ENCODE measurements around the gene BNIP2.

DNA sequence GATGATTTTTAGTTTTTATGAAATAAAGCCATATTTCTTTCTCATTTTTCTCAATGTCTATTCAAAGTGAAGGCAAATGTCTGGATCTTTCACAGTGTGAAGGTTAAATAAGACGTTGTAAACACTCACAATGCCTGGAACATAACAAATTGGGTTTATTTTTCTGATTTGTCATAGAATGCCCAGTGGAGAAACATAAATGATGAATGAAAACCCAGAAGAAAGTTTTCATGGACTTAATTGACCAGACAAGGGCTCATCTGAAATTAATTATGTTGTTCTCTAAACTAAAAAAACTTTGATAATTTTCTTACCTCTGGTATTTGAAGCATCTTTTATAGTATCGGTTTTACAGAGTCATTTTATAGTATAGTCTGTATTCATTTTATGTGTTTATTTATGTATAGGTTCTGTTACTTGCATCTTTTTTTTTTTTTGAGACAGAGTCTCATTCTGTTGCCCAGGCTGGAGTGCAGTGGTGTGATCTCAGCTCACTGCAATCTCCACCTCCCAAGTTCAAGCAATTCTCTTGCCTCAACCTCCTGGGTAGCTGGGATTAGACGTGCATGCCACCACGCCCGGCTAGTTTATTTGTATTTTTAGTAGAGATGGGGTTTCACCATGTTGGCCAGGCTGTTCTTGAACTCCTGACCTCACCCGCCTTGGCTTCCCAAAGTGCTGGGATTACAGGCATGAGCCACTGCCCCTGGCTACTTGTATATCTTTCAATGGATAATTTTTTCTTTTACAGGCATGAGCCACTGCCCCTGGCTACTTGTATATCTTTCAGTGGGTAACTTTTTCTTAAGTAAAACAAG, 15.1 kb upstream of the BNIP2 start:
- no peak for TF ChIP-seq POLR2A (IDR thresholded peaks at IDR 0.05)
- TF ChIP-seq, protein P1, sequence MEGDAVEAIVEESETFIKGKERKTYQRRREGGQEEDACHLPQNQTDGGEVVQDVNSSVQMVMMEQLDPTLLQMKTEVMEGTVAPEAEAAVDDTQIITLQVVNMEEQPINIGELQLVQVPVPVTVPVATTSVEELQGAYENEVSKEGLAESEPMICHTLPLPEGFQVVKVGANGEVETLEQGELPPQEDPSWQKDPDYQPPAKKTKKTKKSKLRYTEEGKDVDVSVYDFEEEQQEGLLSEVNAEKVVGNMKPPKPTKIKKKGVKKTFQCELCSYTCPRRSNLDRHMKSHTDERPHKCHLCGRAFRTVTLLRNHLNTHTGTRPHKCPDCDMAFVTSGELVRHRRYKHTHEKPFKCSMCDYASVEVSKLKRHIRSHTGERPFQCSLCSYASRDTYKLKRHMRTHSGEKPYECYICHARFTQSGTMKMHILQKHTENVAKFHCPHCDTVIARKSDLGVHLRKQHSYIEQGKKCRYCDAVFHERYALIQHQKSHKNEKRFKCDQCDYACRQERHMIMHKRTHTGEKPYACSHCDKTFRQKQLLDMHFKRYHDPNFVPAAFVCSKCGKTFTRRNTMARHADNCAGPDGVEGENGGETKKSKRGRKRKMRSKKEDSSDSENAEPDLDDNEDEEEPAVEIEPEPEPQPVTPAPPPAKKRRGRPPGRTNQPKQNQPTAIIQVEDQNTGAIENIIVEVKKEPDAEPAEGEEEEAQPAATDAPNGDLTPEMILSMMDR (IDR thresholded peaks at IDR 0.05) = no peak

Measured in thyroid gland (tissue), 4 donors.